IMR-90 (cell line): ENCODE results near the gene PNPLA2. TPM values are rescaled to one million over a fixed set of nuclear protein-coding genes. Genes with fewer than 3 reads are reported as not detected.

ENCODE experiments used
- ATAC-seq: fragments of 200-7000 bp; cut with Tn5 transposase; 2 replicates; pipeline ENCODE4 v1.9.1; 2020; ENCODE audit warnings: low read depth, mild to moderate bottlenecking, moderate library complexity
- BruUV-seq: library from RNA; stranded (reverse); fragments of 400-500 nt; replicated peaks from 2 replicates; lab custom pipeline; 2021; lab: Mats Ljungman, UMichigan
- CTCF ChIA-PET: fragments of 300-600 bp; formaldehyde crosslinking; extraction: SDS; loops from one replicate; lab custom pipeline; 2021; ENCODE audit warnings: antibody characterized with exemption; lab: Yijun Ruan, JAX
- POLR2A ChIA-PET: fragments of 300-600 bp; sonication (Branson Sonifier 250); formaldehyde crosslinking; loops from one replicate; lab custom pipeline; 2022; ENCODE audit warnings: antibody characterized with exemption; ENCODE audit not compliant: unreplicated experiment; lab: Charles Lee
- DNase-seq: peaks from one replicate; pipeline ENCODE4 v3.0.0; 2013
- H2AFZ ChIP-seq: replicated peaks from 2 replicates; pipeline ENCODE3; 2013; ENCODE audit warnings: low read length, mild to moderate bottlenecking; ENCODE audit not compliant: poor library complexity
- H2AK5ac ChIP-seq: 2 replicates; pipeline ENCODE4 v1.6.1; 2013; ENCODE audit warnings: low read depth, low read length, inconsistent platforms
- H2AK9ac ChIP-seq: replicated peaks from 2 replicates; pipeline ENCODE3; 2013; ENCODE audit warnings: mild to moderate bottlenecking, low read depth, low read length, moderate library complexity; ENCODE audit not compliant: poor library complexity
- H2BK120ac ChIP-seq: 2 replicates; pipeline ENCODE4 v1.6.1; 2013; ENCODE audit warnings: low read depth, low read length, inconsistent platforms
- H2BK15ac ChIP-seq: 3 replicates; pipeline ENCODE4 v1.6.1; 2013; ENCODE audit warnings: low read depth, low read length, inconsistent platforms
- H2BK20ac ChIP-seq: 2 replicates; pipeline ENCODE4 v1.6.1; 2013; ENCODE audit warnings: low read depth, mild to moderate bottlenecking, inconsistent platforms, low read length, moderate library complexity
- H2BK5ac ChIP-seq: 2 replicates; pipeline ENCODE4 v1.6.1; 2013; ENCODE audit warnings: mild to moderate bottlenecking, low read depth, low read length, inconsistent platforms; ENCODE audit not compliant: poor library complexity, severe bottlenecking
- H3K14ac ChIP-seq: replicated peaks from 2 replicates; pipeline ENCODE4 v1.6.1; 2013; ENCODE audit warnings: low read depth, low read length, inconsistent platforms
- H3K18ac ChIP-seq: 2 replicates; pipeline ENCODE4 v1.6.1; 2013; ENCODE audit warnings: low read depth, low read length, control low read depth
- H3K23ac ChIP-seq: 2 replicates; pipeline ENCODE4 v1.6.1; 2013; ENCODE audit warnings: low read depth, low read length, inconsistent platforms
- H3K27ac ChIP-seq: 2 replicates; pipeline ENCODE4 v1.5.1; 2013; ENCODE audit warnings: mild to moderate bottlenecking, control low read depth, low read length; ENCODE audit not compliant: insufficient read depth
- H3K27me3 ChIP-seq: 2 replicates; pipeline ENCODE4 v1.6.1; 2013; ENCODE audit warnings: low read length; ENCODE audit not compliant: control insufficient read depth, insufficient read depth
- H3K36me3 ChIP-seq: 2 replicates; pipeline ENCODE4 v1.6.1; 2013; ENCODE audit warnings: low read length, mixed read lengths; ENCODE audit not compliant: control insufficient read depth, insufficient read depth
- H3K4ac ChIP-seq: 2 replicates; pipeline ENCODE4 v1.6.1; 2013; ENCODE audit warnings: low read depth, low read length, inconsistent platforms
- H3K4me1 ChIP-seq: 2 replicates; pipeline ENCODE4 v1.6.1; 2013; ENCODE audit warnings: low read length, mixed read lengths; ENCODE audit not compliant: control insufficient read depth, insufficient read depth
- H3K4me2 ChIP-seq: 2 replicates; pipeline ENCODE4 v1.6.1; 2013; ENCODE audit warnings: low read depth, mild to moderate bottlenecking, control low read depth, low read length, moderate library complexity
- H3K4me3 ChIP-seq: 2 replicates; pipeline ENCODE4 v1.5.1; 2013; ENCODE audit warnings: low read depth, mild to moderate bottlenecking, control low read depth, low read length, moderate library complexity; ENCODE audit not compliant: insufficient read depth
- H3K56ac ChIP-seq: 2 replicates; pipeline ENCODE4 v1.6.1; 2013; ENCODE audit warnings: low read length, inconsistent platforms; ENCODE audit not compliant: insufficient read depth; ENCODE audit errors: extremely low read depth
- H3K79me1 ChIP-seq, 2 experiments: 2 replicates each; pipeline ENCODE4 v1.6.1; 2013; ENCODE audit warnings: low read length in 2 of 2, inconsistent platforms in 1 of 2, low read depth in 1 of 2
- H3K9ac ChIP-seq: 2 replicates; pipeline ENCODE4 v1.6.1; 2013; ENCODE audit warnings: low read depth, low read length, control low read depth
- H3K9me1 ChIP-seq: 2 replicates; pipeline ENCODE4 v1.6.1; 2013; ENCODE audit warnings: low read length, inconsistent platforms; ENCODE audit not compliant: insufficient read depth
- H3K9me3 ChIP-seq: 2 replicates; pipeline ENCODE4 v1.6.1; 2013; ENCODE audit warnings: low read length; ENCODE audit not compliant: control insufficient read depth, insufficient read depth
- H4K20me1 ChIP-seq: 2 replicates; pipeline ENCODE4 v1.6.1; 2013; ENCODE audit warnings: low read length, inconsistent platforms; ENCODE audit not compliant: insufficient read depth
- H4K5ac ChIP-seq: 2 replicates; pipeline ENCODE4 v1.6.1; 2013; ENCODE audit warnings: mild to moderate bottlenecking, low read depth, low read length, control low read depth
- H4K8ac ChIP-seq, 2 experiments: 2 replicates each; pipeline ENCODE4 v1.6.1; 2013; ENCODE audit warnings: low read depth in 2 of 2, low read length in 2 of 2, control low read depth in 1 of 2, inconsistent platforms in 1 of 2
- H4K91ac ChIP-seq: 2 replicates; pipeline ENCODE4 v1.6.1; 2013; ENCODE audit warnings: low read depth, low read length, inconsistent platforms; ENCODE audit not compliant: insufficient read depth
- CEBPB ChIP-seq: IDR thresholded peaks from 2 replicates; pipeline ENCODE4 v1.6.1; 2012; ENCODE audit warnings: low read depth, low read length, improper control_type of control experiment
- FOS ChIP-seq: fragments of 150-350 bp; IDR thresholded peaks from 2 replicates; pipeline ENCODE4 v1.6.1; 2016; ENCODE audit warnings: low read depth, low read length
- MAZ ChIP-seq: IDR thresholded peaks from 2 replicates; pipeline ENCODE4 v1.6.1; 2012; ENCODE audit warnings: low read depth, mild to moderate bottlenecking, low read length, improper control_type of control experiment, moderate library complexity, borderline replicate concordance
- NFE2L2 ChIP-seq: fragments of 150-350 bp; IDR thresholded peaks from 2 replicates; pipeline ENCODE4 v1.6.1; 2016; ENCODE audit warnings: low read depth, mild to moderate bottlenecking, low read length
- POLR2A ChIP-seq: IDR thresholded peaks from 2 replicates; pipeline ENCODE4 v1.6.1; 2012; ENCODE audit warnings: mild to moderate bottlenecking, low read depth, low read length
- RAD21 ChIP-seq: IDR thresholded peaks from 2 replicates; pipeline ENCODE4 v1.6.1; 2012; ENCODE audit warnings: low read length, improper control_type of control experiment
- RCOR1 ChIP-seq: IDR thresholded peaks from 2 replicates; pipeline ENCODE4 v1.6.1; 2012; ENCODE audit warnings: mild to moderate bottlenecking, low read length, improper control_type of control experiment; ENCODE audit not compliant: insufficient replicate concordance
- RFX5 ChIP-seq: IDR thresholded peaks from 2 replicates; pipeline ENCODE4 v1.8.0; 2012; ENCODE audit warnings: low read depth, mild to moderate bottlenecking, low read length, moderate library complexity
- WGBS, 2 experiments: methylation state at CpG; one replicate each; pipeline versions ENCODE4 v1.1.5 to v1.1.7; 2013; ENCODE audit warnings: missing lambda C conversion rate in 2 of 2; ENCODE audit not compliant: insufficient read length in 1 of 2; ENCODE audit errors: extremely low coverage in 2 of 2; 5-methylcytosine and 5-hydroxymethylcytosine counted together
- dilution Hi-C: fragments of 300-500 bp; cut with HindIII; formaldehyde crosslinking; loops from one replicate; pipeline ENCODE4 v1.14.3; 2018; ENCODE audit warnings: low sequenced_read_pairs; ENCODE audit not compliant: unreplicated experiment
- in situ Hi-C: fragments of 300-500 bp; cut with MboI; formaldehyde crosslinking; loops from 3 replicates; pipeline ENCODE4 v1.14.3; 2019; ENCODE audit warnings: low sequenced_read_pairs, inconsistent platforms, mixed read lengths
- intact Hi-C: fragments of 100-400 bp; cut with micrococcal nuclease; formaldehyde crosslinking; loops from 2 replicates; pipeline ENCODE4 v1.10.0; 2022
- polyA plus RNA-seq, 3 experiments: library from polyadenylated mRNA; depleted of rRNA; stranded (reverse); fragments of >200 nt; gene quantifications; 2 replicates each; pipeline ENCODE4 v1.2.3, GENCODE V29; 2012; ENCODE audit warnings: low replicate concordance in 1 of 3
- total RNA-seq: library from RNA; depleted of rRNA; stranded (reverse); fragments of >200 nt; gene quantifications from 2 replicates; pipeline ENCODE4 v1.2.3, GENCODE V29; 2012
- TF ChIP-seq, protein P1 (sequence below): conservative IDR thresholded peaks from 2 replicates; pipeline ENCODE4 v1.5.1; 2012; ENCODE audit warnings: mild to moderate bottlenecking, low read depth, low read length, improper control_type of control experiment
- TF ChIP-seq, protein P2 (sequence below): fragments of 150-350 bp; IDR thresholded peaks from 2 replicates; pipeline ENCODE4 v1.6.1; 2017; ENCODE audit warnings: mild to moderate bottlenecking, antibody characterized with exemption, low read length, low read depth

Gene PNPLA2
- total and polyA plus RNA-seq, 2 of the 4 experiments (the other 2 are of a cell fraction) = 7.0 to 94.3 TPM

DNA sequence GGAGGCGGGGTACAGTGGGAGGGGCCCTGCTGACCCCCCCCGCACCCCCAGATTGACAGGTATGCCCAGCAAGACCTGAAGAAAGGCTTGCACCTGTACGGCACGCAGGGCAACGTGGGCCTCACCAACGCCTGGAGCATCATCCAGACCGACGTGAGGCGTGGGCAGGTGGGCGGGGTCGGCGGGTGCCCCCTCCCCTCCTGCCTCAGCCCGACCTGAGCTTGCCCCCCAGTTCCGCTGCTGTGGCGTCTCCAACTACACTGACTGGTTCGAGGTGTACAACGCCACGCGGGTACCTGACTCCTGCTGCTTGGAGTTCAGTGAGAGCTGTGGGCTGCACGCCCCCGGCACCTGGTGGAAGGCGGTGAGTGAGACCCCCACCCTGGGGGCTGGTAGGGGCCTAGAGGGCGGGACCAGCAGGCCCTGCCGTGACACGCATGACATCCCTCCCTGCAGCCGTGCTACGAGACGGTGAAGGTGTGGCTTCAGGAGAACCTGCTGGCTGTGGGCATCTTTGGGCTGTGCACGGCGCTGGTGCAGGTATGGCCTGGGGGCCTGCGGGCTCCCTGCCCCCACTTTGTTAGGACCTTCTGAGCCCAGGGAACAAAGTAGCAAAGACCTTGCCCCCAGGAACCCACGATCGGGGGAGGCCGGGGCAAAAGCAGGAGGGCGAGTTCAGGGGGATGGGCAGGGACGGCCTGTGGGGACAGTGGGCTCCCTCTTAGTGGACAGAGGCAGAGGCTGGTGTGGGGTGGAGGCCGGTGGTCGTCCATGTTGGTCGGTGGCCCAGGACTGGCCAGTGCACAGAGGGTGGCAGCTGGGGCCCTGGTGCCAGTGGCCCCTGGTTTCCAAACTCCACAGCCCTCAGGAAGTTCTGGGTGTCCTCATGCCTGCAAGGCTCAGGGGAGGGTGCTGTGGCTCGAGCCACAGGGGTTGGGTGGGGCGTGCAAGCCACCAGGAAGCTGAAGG is 47.0 kb downstream of the PNPLA2 start (continued):
- TF ChIP-seq RFX5 (no peak), POLR2A (no peak)

DNA sequence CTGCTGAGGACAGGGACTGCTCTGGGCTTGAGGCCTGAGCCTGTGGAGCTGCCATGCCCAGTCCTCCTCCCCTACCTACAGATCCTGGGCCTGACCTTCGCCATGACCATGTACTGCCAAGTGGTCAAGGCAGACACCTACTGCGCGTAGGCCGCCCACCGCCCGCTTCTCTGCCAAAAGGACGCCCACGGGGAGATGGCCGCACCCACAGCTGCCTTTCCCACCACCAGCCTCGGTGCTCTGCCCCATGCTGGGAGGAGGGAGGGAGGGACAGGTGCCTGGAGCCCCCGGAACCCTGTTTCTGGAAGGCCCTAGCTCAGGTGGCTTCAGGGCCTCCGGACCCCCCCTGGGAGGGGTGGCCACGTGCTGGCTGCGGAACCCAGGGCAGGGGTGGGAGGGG is 47.8 kb downstream of the PNPLA2 start:
- no peak for DNase-seq
- no peak overlapping the region for H2AK5ac ChIP-seq
- peaks cover 10 to 32% of the 10 kb centered on the region in 2 experiments; a peak in 3 of 4 replicates for H3K79me1 ChIP-seq
- H3K36me3 ChIP-seq = peaks cover 31% of the 10 kb centered on the region; the same call in 1 of the 2 replicates
- ChIA-PET CTCF (no interaction called here), POLR2A (no interaction called here)
- H4K8ac ChIP-seq = no peak overlapping the region
- no peak overlapping the region for H2AFZ ChIP-seq
- no peaks in the 10 kb centered on the region for H3K27me3 ChIP-seq
- H3K4me2 ChIP-seq = no peak overlapping the region
- BruUV-seq = no TSS peak
- H3K14ac ChIP-seq = no peak overlapping the region
- H3K23ac ChIP-seq = no peak overlapping the region
- intact Hi-C loops (no loop called here), in situ Hi-C loops (no loop called here), dilution Hi-C loops (no loop called here)
- no peaks in the 10 kb centered on the region for H3K9me3 ChIP-seq
- WGBS, 2 experiments = 96% methylated on average over 10 of the region's 14 CpGs; no CpG with 5 or more reads in 1 of the 2 experiments
- no peak overlapping the region for H3K27ac ChIP-seq
- no peak overlapping the region for H2BK5ac ChIP-seq
- TF ChIP-seq NFE2L2 (no peak), RFX5 (no peak), MAZ (no peak), RCOR1 (no peak), CEBPB (no peak), RAD21 (no peak), FOS (no peak)
- TF ChIP-seq, protein P1, sequence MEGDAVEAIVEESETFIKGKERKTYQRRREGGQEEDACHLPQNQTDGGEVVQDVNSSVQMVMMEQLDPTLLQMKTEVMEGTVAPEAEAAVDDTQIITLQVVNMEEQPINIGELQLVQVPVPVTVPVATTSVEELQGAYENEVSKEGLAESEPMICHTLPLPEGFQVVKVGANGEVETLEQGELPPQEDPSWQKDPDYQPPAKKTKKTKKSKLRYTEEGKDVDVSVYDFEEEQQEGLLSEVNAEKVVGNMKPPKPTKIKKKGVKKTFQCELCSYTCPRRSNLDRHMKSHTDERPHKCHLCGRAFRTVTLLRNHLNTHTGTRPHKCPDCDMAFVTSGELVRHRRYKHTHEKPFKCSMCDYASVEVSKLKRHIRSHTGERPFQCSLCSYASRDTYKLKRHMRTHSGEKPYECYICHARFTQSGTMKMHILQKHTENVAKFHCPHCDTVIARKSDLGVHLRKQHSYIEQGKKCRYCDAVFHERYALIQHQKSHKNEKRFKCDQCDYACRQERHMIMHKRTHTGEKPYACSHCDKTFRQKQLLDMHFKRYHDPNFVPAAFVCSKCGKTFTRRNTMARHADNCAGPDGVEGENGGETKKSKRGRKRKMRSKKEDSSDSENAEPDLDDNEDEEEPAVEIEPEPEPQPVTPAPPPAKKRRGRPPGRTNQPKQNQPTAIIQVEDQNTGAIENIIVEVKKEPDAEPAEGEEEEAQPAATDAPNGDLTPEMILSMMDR = no peak
- TF ChIP-seq, protein P2, sequence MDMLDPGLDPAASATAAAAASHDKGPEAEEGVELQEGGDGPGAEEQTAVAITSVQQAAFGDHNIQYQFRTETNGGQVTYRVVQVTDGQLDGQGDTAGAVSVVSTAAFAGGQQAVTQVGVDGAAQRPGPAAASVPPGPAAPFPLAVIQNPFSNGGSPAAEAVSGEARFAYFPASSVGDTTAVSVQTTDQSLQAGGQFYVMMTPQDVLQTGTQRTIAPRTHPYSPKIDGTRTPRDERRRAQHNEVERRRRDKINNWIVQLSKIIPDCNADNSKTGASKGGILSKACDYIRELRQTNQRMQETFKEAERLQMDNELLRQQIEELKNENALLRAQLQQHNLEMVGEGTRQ = no peak
- H3K4ac ChIP-seq = no peak overlapping the region
- H2BK20ac ChIP-seq = no peak overlapping the region
- H2BK120ac ChIP-seq = no peak overlapping the region
- H3K9ac ChIP-seq = no peak overlapping the region
- peaks cover 40% of the 10 kb centered on the region for H4K20me1 ChIP-seq
- H3K9me1 ChIP-seq = peaks cover 5% of the 10 kb centered on the region
- H2BK15ac ChIP-seq = no peak overlapping the region
- ATAC-seq = no peak
- H4K91ac ChIP-seq = no peak overlapping the region
- no peak overlapping the region for H3K18ac ChIP-seq
- no peak overlapping the region for H2AK9ac ChIP-seq
- no peak overlapping the region for H4K5ac ChIP-seq
- H3K4me3 ChIP-seq = no peak overlapping the region
- H3K4me1 ChIP-seq = peaks cover 2% of the 10 kb centered on the region; the same call in 1 of the 2 replicates
- H3K56ac ChIP-seq = no peak overlapping the region
